HG03066 (cell line): Measurements from ENCODE around the gene VEGFB.

ENCODE experiments used
- ATAC-seq: cut with Tn5 transposase; IDR thresholded peaks from one replicate; pipeline ENCODE4 v1.9.1; 2021; ENCODE audit warnings: low read depth; ENCODE audit not compliant: unreplicated experiment

VEGFB gene

DNA sequence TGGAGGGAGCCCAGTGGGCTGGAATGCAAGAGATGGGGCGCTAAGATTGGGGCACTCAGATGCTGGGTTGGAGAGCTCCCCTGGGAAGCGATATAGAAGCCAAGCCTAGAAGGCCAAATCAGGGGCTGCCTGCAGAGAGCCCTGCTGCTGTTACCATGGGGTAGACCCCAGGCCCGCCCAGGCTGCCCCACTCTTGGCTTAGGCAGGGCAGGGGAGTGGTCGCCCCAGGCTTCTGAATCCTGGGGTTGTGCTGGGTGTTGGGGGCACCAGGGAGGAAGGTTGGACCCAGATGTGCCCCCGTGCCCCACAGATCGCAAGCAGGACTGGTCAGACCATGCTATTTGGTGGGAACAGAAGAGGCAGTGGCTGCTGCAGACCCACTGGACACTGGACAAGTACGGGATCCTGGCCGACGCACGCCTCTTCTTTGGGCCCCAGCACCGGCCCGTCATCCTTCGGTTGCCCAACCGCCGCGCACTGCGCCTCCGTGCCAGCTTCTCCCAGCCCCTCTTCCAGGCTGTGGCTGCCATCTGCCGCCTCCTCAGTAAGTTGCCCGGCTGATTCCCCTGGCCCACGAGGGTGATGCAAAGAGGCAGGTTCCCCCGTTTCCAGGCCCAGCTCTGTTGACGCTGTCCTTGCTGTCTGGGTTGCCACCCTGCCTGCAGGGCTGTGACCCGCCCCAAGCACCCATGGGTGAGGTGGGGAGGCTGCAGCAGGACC, 23.9 kb upstream of the VEGFB start:
- no peak for ATAC-seq

DNA sequence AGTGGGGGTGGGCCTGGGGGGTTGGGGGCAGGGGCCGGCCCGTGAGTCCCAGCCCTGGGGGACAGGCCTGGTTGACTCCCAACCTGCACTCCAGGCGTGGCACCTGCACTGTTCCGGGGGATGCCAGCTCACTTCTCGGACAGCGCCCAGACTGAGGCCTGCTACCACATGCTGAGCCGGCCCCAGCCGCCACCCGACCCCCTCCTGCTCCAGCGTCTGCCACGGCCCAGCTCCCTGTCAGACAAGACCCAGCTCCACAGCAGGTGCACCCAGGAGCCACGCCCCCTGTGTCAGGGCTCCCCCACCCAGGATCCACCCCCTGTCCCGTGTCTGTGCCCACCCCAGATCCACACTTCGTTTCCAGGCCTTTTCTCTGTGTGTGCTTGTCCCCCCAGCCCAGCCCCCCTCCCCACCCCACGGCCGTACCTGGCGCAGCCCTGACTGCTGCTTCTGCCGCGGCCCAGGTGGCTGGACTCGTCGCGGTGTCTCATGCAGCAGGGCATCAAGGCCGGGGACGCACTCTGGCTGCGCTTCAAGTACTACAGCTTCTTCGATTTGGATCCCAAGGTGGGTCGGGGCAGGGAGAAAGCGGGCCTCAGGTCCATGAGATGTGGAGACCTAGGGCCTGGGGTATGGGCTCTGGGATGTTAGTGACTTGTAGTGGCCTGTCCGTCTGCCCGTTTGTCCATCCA, 23.1 kb upstream of the VEGFB start:
- no peak for ATAC-seq

DNA sequence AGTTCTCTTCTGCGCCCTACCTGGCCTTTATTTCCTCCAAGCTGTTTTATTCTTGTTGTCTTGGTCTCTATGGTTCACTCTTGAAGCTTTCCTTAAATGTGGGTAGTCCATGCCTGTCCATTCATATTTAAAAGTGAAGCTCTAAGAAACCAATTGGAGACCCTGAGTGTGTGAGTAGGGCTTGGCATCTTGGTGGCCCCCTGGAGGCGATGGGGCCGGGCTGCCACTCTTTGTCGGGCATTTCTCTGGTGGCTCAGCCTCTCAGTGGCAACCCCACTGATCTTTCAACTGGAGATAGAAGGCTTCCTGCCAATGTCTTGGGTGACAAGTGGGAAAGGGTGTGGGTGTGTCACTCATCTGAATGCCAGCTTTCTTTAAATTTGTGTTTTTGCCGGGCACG, 17.5 kb upstream of the VEGFB start:
- no peak for ATAC-seq

DNA sequence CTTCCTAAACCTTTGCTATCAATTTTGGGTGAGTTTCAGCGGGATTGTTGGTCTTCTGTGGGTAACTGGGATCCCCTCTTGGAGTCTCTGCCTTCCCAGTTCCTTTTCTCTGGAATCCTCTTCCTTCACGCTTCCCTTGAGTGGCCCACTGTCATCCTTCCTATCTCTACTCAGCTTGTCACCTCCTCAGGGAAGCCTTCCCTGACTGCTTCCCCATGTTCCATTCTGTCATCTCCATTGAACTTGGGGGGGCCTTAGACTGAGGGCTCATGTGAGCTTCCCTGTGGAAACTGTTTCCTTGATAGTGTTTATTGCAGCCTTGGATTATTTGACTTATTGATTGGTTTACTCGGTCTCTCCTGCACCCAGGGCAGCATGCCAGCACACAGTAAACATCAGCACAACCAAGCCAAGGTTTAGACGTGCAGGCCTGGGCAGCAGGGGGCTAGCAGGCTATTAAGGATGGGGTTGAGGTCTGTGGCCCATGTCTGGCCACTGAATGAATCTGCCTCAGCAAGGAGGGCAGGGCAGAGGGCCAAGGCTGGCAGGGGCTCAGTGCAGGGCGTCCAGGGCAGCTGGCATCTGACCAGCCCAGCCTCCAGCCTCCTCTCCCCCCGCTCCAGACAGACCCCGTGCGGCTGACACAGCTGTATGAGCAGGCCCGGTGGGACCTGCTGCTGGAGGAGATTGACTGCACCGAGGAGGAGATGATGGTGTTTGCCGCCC, 15.6 kb upstream of the VEGFB start:
- ATAC-seq: no peak

DNA sequence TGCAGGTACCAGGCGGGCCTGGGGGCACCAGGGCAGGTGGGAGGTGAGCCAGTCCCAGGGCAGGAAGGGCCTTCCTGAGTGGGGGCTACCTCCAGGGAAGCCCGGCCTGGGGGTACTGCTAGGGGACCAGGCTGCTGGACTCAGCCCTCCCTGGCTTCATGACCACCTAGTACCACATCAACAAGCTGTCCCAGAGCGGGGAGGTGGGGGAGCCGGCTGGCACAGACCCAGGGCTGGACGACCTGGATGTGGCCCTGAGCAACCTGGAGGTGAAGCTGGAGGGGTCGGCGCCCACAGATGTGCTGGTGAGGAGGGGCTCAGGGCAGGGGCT, 15.1 kb upstream of the VEGFB start:
- no peak for ATAC-seq

DNA sequence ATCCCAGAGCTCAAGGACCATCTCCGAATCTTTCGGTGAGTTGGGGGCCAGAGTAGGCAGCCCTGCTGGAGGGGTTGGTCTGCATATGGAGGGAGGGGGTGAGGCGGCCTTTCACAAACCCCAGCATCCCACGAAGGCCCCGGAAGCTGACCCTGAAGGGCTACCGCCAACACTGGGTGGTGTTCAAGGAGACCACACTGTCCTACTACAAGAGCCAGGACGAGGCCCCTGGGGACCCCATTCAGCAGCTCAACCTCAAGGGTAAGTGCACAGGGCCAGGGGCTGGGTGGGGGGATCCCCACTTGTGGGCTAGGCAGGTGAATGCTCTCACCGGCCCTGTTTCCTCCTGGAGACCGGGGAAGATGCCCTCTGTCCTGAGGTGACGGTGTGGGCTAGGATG, 14.6 kb upstream of the VEGFB start:
- ATAC-seq: no peak

DNA sequence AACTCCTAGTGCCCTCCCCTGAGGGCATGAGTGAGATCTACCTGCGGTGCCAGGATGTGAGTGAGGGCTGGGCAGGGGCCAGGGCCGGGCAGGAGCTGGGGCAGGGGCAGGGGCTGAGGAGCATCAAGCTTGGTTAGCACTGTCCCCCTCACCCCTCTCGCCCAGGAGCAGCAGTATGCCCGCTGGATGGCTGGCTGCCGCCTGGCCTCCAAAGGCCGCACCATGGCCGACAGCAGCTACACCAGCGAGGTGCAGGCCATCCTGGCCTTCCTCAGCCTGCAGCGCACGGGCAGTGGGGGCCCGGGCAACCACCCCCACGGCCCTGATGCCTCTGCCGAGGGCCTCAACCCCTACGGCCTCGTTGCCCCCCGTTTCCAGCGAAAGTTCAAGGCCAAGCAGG, 14.1 kb upstream of the VEGFB start:
- no peak for ATAC-seq

DNA sequence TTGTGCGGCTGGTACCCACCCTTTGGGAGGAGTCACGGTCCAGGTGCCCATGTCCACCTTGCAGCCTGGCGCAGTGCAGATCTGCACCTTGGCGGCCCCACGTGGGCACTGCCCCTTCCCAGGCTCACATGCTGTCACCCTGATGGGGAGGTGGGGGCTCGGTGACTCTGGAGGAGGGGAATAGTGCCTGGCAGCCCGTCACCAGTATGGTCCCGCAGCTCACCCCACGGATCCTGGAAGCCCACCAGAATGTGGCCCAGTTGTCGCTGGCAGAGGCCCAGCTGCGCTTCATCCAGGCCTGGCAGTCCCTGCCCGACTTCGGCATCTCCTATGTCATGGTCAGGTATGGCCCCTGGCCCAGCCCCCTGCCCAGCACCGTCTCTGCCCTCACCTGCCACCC, 13.6 kb upstream of the VEGFB start:
- ATAC-seq: no peak

DNA sequence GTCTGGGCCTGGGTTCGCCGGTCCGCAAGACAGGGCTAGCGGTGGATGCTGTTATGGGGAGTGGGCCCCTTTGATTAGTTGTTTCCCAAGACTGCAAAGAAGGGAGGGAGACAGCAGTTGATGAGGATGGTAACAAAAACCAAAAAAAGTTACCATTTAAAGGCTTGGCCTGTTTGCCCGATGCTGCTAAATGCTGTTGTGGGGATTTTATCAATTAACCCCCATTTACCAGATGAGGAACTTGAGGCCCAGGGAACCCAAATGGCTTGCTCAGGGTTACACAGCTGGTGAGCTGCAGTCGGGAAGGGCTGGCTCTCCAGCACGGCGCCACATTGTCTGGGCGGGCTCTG, 11.8 kb upstream of the VEGFB start:
- no peak for ATAC-seq

DNA sequence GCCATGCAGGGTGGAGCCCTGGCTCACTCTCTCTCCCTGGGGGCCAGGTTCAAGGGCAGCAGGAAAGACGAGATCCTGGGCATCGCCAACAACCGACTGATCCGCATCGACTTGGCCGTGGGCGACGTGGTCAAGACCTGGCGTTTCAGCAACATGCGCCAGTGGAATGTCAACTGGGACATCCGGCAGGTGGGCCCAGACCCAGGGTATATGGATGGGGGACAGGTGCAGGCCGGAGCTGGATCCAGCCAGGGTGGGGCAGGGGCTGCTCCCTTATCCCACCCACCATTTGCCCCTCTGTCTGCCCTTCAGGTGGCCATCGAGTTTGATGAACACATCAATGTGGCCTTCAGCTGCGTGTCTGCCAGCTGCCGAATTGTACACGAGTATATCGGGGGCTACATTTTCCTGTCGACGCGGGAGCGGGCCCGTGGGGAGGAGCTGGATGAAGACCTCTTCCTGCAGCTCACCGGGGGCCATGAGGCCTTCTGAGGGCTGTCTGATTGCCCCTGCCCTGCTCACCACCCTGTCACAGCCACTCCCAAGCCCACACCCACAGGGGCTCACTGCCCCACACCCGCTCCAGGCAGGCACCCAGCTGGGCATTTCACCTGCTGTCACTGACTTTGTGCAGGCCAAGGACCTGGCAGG, 11.3 kb upstream of the VEGFB start:
- ATAC-seq: no peak

DNA sequence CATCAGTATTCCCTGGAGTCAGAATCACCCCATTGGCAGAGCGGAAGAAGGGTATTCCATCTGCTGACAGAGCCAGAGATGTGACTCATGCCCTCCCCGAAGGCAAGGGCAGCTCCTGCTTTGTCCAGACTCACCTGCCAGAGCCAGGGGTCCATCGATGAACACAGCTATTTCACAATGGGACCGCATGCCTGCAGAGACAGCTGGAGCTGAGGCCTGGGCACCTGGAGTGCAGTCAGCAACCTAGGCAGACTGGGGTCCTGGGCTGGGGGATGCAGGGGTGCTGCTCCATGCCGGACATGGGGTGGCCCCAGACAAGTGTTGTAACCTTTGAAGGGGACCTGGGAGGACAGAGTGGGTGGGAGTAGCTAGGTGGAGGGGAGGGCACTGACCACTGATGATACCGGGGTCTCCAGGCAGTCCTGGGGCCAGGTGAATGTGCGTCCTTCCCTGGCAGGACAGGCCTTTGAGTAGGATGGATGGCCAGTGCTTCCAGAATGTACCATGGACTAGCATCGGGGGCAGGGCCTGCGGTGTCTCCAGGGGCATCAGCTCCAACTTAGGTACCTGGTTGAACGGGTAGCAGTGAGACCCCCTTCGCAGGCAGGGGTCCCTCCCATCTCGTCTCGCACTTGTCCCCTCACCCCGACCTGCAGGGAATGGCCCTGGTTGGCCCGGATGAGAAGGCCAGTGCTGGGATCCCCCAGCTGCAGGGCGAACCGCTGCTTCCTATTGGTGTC, 10.1 kb upstream of the VEGFB start:
- no peak for ATAC-seq

DNA sequence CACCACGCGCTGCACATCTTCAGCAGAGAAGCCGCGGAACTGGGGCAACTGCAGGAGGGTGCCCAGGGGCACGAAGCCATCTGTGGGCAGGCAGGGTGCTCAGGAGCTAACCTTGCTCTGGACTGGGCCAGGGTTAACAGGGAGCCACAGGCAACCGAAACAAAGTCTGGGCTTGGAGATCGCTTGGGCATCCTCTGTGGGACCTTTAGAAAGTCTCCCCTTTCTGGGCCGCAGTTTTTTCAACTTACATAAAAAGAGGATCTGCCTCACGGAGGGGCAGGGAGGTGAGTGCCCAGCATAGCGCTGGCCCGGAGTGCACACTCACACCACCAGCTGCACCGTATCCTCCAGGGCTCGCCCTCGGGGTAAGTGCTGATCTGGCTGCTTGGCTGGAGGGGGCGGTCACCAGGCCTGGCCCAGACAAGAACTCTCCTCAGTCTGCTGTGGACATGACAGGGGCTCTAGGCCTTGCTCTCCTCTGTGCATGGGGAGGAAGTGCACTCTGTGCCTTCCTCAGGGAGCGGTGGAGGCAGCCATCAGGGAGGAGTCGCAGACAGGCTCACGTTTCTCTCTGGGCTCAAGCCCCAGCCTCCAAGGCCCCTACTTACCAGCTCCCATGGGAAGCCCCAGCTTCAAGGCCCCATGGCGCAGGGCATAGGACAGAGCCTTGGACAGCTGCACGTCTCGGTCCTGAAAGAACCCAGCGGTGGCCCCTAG, 9.3 kb upstream of the VEGFB start:
- no peak for ATAC-seq

DNA sequence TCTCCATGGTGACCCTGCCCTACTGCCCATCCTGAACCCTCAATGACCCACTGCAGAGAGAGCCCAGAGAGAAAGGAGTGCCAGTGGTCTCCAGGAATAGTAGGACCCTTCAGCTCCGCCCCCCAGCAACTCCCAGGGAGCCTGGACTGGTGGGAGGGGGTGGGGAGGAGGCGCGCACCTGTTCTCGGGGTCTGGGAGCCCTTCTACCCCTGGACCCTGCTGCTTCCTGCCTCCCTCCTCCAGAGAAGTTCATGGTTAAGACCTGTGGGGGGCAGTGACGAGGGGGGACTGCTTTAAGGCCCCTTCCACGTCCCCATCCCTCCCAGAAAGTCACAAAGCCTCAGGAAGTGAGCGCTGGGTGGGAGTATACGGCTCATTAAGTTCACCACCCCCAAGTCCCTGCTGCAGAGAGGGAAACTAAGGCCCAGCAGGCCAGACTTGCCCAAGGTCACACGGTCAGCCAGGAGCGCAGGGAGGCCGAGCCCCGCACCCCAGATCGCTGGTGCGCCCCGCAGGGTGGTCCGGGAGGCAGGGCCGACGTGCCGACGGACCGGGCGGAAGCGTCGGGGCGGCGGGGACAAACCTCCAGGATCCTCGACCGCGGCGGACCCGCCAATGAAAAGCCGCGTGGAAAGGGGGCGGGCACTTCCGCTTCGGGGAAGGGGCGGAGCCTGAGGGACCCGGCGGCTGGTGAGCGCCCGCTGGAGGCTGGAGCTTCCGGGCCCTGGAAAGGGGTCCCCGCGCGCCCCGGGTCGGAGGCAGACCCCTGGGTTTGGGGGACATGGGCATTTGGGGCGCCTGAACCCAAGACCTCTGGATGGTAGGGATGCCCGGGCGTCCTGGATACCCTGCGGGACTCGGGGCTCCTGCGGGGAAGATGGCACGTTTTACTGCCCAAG, 8.5 kb upstream of the VEGFB start, which contains the start of the genes NUDT22 and TRPT1:
TSS of gene NUDT22 (plus strand) at position 667 of the 899 bp plus-strand sequence. CDS start 379 bp downstream, outside the sequence.
TSS of gene TRPT1 (minus strand) at position 579 of the 899 bp plus-strand sequence. CDS start at position 253, 326 bp downstream.
- peak; percentile 49 for ATAC-seq

DNA sequence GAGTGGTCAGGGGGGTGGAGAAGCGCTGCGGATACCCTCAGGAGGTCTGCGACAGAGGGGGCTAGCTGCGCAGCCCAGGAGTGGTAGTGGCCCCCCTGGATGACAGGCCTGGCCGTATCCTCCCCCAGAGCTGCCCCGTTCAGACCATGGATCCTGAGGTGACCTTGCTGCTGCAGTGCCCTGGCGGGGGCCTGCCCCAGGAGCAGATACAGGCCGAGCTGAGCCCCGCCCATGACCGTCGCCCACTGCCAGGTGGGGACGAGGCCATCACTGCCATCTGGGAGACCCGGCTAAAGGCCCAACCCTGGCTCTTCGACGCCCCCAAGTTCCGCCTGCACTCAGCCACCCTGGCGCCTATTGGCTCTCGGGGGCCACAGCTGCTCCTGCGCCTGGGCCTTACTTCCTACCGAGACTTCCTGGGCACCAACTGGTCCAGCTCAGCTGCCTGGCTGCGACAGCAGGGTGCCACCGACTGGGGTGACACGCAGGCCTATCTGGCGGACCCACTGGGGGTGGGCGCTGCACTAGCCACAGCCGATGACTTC, 7.8 kb upstream of the VEGFB start:
- peak; percentile 32 for ATAC-seq

DNA sequence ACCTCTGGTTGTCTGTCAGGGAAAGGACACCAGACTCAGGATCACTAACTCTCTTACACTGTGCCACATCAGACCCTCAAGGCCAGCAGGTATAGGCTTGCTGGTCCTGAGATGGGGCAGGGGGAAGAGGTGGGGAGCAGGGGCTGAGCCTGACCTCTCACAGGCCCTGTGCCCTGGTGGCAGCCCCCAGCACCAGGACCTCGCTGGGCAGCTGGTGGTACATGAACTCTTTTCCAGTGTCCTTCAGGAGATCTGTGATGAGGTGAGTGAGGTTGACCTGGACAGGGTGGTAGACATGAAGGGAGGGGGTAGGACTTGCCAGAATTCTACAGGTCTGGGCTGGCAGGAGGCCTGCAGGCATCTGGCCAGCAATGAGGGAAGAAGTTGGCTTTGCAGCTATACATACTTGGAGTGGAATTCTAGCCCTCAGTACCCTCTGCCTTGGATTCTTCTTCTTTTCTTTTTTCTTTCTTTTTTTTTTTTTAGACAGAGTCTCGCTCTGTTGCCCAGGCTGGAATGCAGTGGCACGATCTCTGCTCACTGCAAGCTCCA, 6.9 kb upstream of the VEGFB start:
- no peak for ATAC-seq

DNA sequence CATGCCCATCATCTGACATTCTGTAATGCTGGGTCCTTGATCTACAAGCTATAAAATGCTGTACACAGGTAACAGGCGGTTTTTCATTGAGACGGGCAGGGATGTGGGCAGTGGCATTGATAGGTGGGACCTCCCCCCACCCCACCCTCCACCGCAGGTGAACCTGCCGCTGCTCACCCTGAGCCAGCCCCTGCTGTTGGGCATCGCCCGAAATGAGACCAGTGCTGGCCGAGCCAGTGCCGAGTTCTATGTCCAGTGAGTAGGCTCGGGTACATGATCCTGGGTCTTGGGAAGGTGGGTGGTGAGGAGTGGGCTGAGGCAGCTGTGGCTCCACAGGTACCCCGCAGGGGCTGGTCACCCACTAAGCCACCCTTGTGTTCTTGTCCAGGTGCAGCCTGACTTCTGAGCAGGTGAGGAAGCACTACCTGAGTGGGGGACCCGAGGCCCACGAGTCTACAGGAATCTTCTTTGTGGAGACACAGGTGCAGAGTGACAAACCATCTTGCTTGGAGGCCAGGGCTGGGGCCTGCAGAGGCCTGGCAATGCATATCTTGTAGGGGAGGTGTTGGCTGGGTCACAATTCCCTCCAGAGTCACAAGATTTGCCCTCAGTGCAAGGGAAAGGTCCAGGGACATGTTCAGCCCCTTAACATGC, 5.2 kb upstream of the VEGFB start:
- no peak for ATAC-seq

DNA sequence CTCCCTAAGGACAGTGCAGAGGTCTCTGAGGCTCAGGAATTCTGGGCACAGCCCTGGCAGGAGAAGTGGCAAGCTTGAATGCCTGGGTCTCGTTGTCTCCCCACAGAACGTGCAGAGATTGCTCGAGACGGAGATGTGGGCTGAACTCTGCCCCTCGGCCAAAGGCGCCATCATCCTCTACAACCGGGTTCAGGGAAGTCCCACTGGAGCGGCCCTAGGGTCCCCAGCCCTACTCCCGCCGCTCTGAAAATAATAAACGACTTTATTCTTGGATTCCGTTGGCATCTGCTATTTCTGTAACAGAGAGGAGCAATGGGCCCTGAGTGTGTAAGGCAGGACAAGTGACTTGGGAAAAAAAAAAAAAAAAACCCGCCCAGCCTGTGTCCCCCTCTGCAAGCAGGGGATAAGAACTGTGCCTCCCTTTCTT, 4.6 kb upstream of the VEGFB start:
- ATAC-seq: no peak
